HEK293 (cell line): ENCODE results near the gene SCN10A.

Experiments used
- CTCF ChIA-PET: fragments of 350-600 bp; formaldehyde crosslinking; extraction: SDS; loops from one replicate; lab custom pipeline; 2021; ENCODE audit warnings: antibody characterized with exemption; lab: Yijun Ruan, JAX
- POLR2A ChIA-PET: fragments of 300-600 bp; formaldehyde crosslinking; extraction: SDS; loops from one replicate; lab custom pipeline; 2020; ENCODE audit warnings: antibody characterized with exemption, inconsistent platforms; lab: Yijun Ruan, JAX
- H3K27ac ChIP-seq: fragments of 200-500 bp; sonication (Bioruptor generic); 2 replicates; pipeline ENCODE4 v1.5.1; 2014; ENCODE audit warnings: low read depth, low read length, control low read depth, inconsistent platforms; ENCODE audit errors: extremely low read depth
- H3K36me3 ChIP-seq, 2 experiments: fragments of 200-500 bp in 1 of 2; sonication (Bioruptor generic) in 1 of 2; 1 replicate in 1 of 2; 2 replicates in 1 of 2; pipeline ENCODE4 v1.5.1; 2014 to 2017; ENCODE audit warnings: inconsistent platforms in 2 of 2, low read length in 2 of 2; ENCODE audit not compliant: control insufficient read depth in 2 of 2, insufficient read depth in 1 of 2
- H3K4me1 ChIP-seq: fragments of 200-500 bp; sonication (Bioruptor generic); 2 replicates; pipeline ENCODE4 v1.5.1; 2014; ENCODE audit warnings: mild to moderate bottlenecking, low read length, inconsistent platforms; ENCODE audit not compliant: control insufficient read depth, insufficient read depth
- H3K4me3 ChIP-seq: 2 replicates; pipeline ENCODE4 v1.5.1; 2011; ENCODE audit warnings: low read depth, mild to moderate bottlenecking, control low read depth, low read length, moderate library complexity
- H3K9me3 ChIP-seq: fragments of 200-500 bp; sonication (Bioruptor generic); 2 replicates; pipeline ENCODE4 v1.5.1; 2014; ENCODE audit warnings: low read depth, low read length, inconsistent platforms; ENCODE audit not compliant: control insufficient read depth, insufficient read depth
- HOXC10 ChIP-seq: sonication (generic); formaldehyde crosslinking; IDR thresholded peaks from 2 replicates; pipeline ENCODE4 v1.8.1; 2023; ENCODE audit warnings: mild to moderate bottlenecking, missing genetic modification reagents
- IKZF3 ChIP-seq: fragments of 450-650 bp; IDR thresholded peaks from 2 replicates; pipeline ENCODE4 v1.5.0; 2018; ENCODE audit warnings: missing biosample characterization, mild to moderate bottlenecking, missing genetic modification characterization, moderate library complexity
- MYNN ChIP-seq: fragments of 450-650 bp; formaldehyde crosslinking; IDR thresholded peaks from 2 replicates; pipeline ENCODE4 v1.5.1; 2016; ENCODE audit warnings: missing biosample characterization, missing genetic modification characterization, borderline replicate concordance
- ZBTB21 ChIP-seq: fragments of 450-650 bp; formaldehyde crosslinking; IDR thresholded peaks from 2 replicates; pipeline ENCODE4 v1.5.1; 2017; ENCODE audit warnings: missing biosample characterization, missing genetic modification characterization
- ZBTB7A ChIP-seq: fragments of 450-650 bp; formaldehyde crosslinking; IDR thresholded peaks from 2 replicates; pipeline ENCODE4 v1.5.1; 2016; ENCODE audit warnings: low read depth, missing biosample characterization, missing genetic modification characterization
- ZBTB8A ChIP-seq: fragments of 450-650 bp; formaldehyde crosslinking; IDR thresholded peaks from 2 replicates; pipeline ENCODE4 v1.5.1; 2016; ENCODE audit warnings: missing biosample characterization, missing genetic modification characterization
- ZNF10 ChIP-seq: fragments of 450-650 bp; formaldehyde crosslinking; IDR thresholded peaks from 2 replicates; pipeline ENCODE4 v1.5.1; 2017; ENCODE audit warnings: missing biosample characterization, missing genetic modification characterization
- ZNF112 ChIP-seq: fragments of 450-650 bp; formaldehyde crosslinking; IDR thresholded peaks from 2 replicates; pipeline ENCODE4 v1.5.0; 2017; ENCODE audit warnings: missing biosample characterization, missing genetic modification characterization
- ZNF132 ChIP-seq: fragments of 450-650 bp; formaldehyde crosslinking; IDR thresholded peaks from 2 replicates; pipeline ENCODE4 v1.5.1; 2017; ENCODE audit warnings: missing biosample characterization, missing genetic modification characterization, borderline replicate concordance
- ZNF138 ChIP-seq: fragments of 450-650 bp; formaldehyde crosslinking; IDR thresholded peaks from 2 replicates; pipeline ENCODE4 v1.5.1; 2016; ENCODE audit warnings: missing biosample characterization, missing genetic modification characterization, borderline replicate concordance
- ZNF146 ChIP-seq: fragments of 450-650 bp; formaldehyde crosslinking; IDR thresholded peaks from 2 replicates; pipeline ENCODE4 v1.5.1; 2016; ENCODE audit warnings: missing biosample characterization, missing genetic modification characterization
- ZNF16 ChIP-seq: fragments of 450-650 bp; formaldehyde crosslinking; IDR thresholded peaks from 2 replicates; pipeline ENCODE4 v1.5.1; 2016; ENCODE audit warnings: low read depth, missing biosample characterization, missing genetic modification characterization
- ZNF174 ChIP-seq: fragments of 450-650 bp; formaldehyde crosslinking; IDR thresholded peaks from 2 replicates; pipeline ENCODE4 v1.5.0; 2017; ENCODE audit warnings: missing biosample characterization, mild to moderate bottlenecking, missing genetic modification characterization
- ZNF211 ChIP-seq: fragments of 450-650 bp; formaldehyde crosslinking; IDR thresholded peaks from 2 replicates; pipeline ENCODE4 v1.5.1; 2016; ENCODE audit warnings: low read depth, missing biosample characterization, missing genetic modification characterization
- ZNF223 ChIP-seq: fragments of 450-650 bp; formaldehyde crosslinking; IDR thresholded peaks from 2 replicates; pipeline ENCODE4 v1.5.1; 2016; ENCODE audit warnings: missing biosample characterization, missing genetic modification characterization
- ZNF404 ChIP-seq: fragments of 450-650 bp; formaldehyde crosslinking; IDR thresholded peaks from 2 replicates; pipeline ENCODE4 v1.5.1; 2017; ENCODE audit warnings: missing biosample characterization, missing genetic modification characterization
- ZNF513 ChIP-seq: fragments of 450-650 bp; IDR thresholded peaks from 2 replicates; pipeline ENCODE4 v1.5.1; 2018; ENCODE audit warnings: missing biosample characterization, missing genetic modification characterization
- ZNF518A ChIP-seq: fragments of 450-650 bp; formaldehyde crosslinking; conservative IDR thresholded peaks from 2 replicates; pipeline ENCODE4 v1.5.1; 2016; ENCODE audit warnings: low read depth, missing biosample characterization, missing genetic modification characterization
- ZNF558 ChIP-seq: fragments of 450-650 bp; formaldehyde crosslinking; IDR thresholded peaks from 2 replicates; pipeline ENCODE4 v1.5.1; 2016; ENCODE audit warnings: missing biosample characterization, missing genetic modification characterization
- ZNF561 ChIP-seq: fragments of 450-650 bp; IDR thresholded peaks from 2 replicates; pipeline ENCODE4 v1.5.1; 2018; ENCODE audit warnings: missing biosample characterization, missing genetic modification characterization, borderline replicate concordance
- ZNF629 ChIP-seq: fragments of 450-650 bp; formaldehyde crosslinking; IDR thresholded peaks from 2 replicates; pipeline ENCODE4 v1.5.1; 2017; ENCODE audit warnings: missing biosample characterization, missing genetic modification characterization
- ZNF677 ChIP-seq: fragments of 450-650 bp; IDR thresholded peaks from 2 replicates; pipeline ENCODE4 v1.5.0; 2018; ENCODE audit warnings: missing biosample characterization, mild to moderate bottlenecking, missing genetic modification characterization, moderate library complexity
- ZNF747 ChIP-seq: fragments of 450-650 bp; formaldehyde crosslinking; IDR thresholded peaks from 2 replicates; pipeline ENCODE4 v1.5.1; 2016; ENCODE audit warnings: missing biosample characterization, missing genetic modification characterization
- TF ChIP-seq, protein P1 (sequence below): fragments of 450-650 bp; formaldehyde crosslinking; IDR thresholded peaks from 2 replicates; pipeline ENCODE4 v1.5.1; 2016; ENCODE audit warnings: missing biosample characterization, missing genetic modification characterization
- TF ChIP-seq, protein P2 (sequence below): fragments of 450-650 bp; formaldehyde crosslinking; IDR thresholded peaks from 2 replicates; pipeline ENCODE4 v1.5.1; 2016; ENCODE audit warnings: missing biosample characterization, missing genetic modification characterization, low read depth

The SCN10A gene

GRCh38 chr3:38702231-38702630 is 113.8 kb downstream of the SCN10A start:
- no peak overlapping the region for H3K27ac ChIP-seq
- no peaks in the 10 kb centered on the region for H3K36me3 ChIP-seq
- H3K9me3 ChIP-seq: no peaks in the 10 kb centered on the region
- no peaks in the 10 kb centered on the region for H3K4me1 ChIP-seq
- ChIA-PET CTCF (interaction anchor here (0.6 to 1.2 kb wide), 5 partner anchors 13 to 181 kb away, joined by 3 to 4 read pairs (median 3); no protein-coding TSS in a partner anchor), POLR2A (no interaction called here)
- TF ChIP-seq ZNF561 (tag by site-specific recombination) (no peak), ZNF132 (tag by site-specific recombination) (no peak), ZNF16 (tag by site-specific recombination) (no peak), ZNF629 (tag by site-specific recombination) (no peak), ZBTB8A (tag by site-specific recombination) (no peak), ZNF518A (tag by site-specific recombination) (no peak), HOXC10 (no peak), IKZF3 (tag by site-specific recombination) (no peak), ZNF677 (tag by site-specific recombination) (no peak), ZNF10 (tag by site-specific recombination) (no peak), ZNF174 (tag by site-specific recombination) (no peak)
- TF ChIP-seq, protein P1, sequence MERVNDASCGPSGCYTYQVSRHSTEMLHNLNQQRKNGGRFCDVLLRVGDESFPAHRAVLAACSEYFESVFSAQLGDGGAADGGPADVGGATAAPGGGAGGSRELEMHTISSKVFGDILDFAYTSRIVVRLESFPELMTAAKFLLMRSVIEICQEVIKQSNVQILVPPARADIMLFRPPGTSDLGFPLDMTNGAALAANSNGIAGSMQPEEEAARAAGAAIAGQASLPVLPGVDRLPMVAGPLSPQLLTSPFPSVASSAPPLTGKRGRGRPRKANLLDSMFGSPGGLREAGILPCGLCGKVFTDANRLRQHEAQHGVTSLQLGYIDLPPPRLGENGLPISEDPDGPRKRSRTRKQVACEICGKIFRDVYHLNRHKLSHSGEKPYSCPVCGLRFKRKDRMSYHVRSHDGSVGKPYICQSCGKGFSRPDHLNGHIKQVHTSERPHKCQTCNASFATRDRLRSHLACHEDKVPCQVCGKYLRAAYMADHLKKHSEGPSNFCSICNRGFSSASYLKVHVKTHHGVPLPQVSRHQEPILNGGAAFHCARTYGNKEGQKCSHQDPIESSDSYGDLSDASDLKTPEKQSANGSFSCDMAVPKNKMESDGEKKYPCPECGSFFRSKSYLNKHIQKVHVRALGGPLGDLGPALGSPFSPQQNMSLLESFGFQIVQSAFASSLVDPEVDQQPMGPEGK (tag by site-specific recombination): no peak
- H3K4me3 ChIP-seq: no peak overlapping the region

DNA sequence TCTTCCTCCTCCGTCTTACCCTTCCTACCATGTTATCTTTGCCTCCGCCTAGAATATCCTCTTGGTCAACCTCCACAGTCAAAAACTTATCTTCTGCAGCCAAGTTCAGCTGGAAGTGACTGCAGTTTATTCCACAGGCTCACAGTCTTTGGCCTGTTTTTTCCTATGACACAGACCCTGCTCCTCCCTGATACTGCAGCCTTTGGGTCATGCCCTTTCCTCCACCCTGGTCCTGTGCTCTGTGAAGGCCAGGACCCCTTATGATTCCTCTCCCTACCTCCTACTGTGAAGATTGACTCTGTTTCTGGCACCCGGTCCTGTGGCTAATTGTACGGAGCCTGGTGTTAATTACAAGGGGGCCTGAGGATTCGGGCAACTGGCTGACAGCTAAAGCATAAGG is 117.3 kb downstream of the SCN10A start:
- no peak overlapping the region for H3K27ac ChIP-seq
- no peaks in the 10 kb centered on the region for H3K36me3 ChIP-seq
- CTCF ChIA-PET: no interaction called here
- no peak overlapping the region for H3K4me3 ChIP-seq
- H3K4me1 ChIP-seq: no peaks in the 10 kb centered on the region
- POLR2A ChIA-PET: no interaction called here
- no peaks in the 10 kb centered on the region for H3K9me3 ChIP-seq
- TF ChIP-seq ZNF747 (tag by site-specific recombination) (no peak), ZNF223 (tag by site-specific recombination) (no peak), ZBTB21 (tag by site-specific recombination) (no peak), ZNF558 (tag by site-specific recombination) (no peak), ZBTB7A (no peak), MYNN (tag by site-specific recombination) (no peak), ZNF138 (tag by site-specific recombination) (no peak), ZNF112 (no peak), ZNF404 (tag by site-specific recombination) (no peak), ZNF513 (no peak), ZNF211 (tag by site-specific recombination) (no peak), ZNF146 (tag by site-specific recombination) (no peak)
- TF ChIP-seq, protein P2, sequence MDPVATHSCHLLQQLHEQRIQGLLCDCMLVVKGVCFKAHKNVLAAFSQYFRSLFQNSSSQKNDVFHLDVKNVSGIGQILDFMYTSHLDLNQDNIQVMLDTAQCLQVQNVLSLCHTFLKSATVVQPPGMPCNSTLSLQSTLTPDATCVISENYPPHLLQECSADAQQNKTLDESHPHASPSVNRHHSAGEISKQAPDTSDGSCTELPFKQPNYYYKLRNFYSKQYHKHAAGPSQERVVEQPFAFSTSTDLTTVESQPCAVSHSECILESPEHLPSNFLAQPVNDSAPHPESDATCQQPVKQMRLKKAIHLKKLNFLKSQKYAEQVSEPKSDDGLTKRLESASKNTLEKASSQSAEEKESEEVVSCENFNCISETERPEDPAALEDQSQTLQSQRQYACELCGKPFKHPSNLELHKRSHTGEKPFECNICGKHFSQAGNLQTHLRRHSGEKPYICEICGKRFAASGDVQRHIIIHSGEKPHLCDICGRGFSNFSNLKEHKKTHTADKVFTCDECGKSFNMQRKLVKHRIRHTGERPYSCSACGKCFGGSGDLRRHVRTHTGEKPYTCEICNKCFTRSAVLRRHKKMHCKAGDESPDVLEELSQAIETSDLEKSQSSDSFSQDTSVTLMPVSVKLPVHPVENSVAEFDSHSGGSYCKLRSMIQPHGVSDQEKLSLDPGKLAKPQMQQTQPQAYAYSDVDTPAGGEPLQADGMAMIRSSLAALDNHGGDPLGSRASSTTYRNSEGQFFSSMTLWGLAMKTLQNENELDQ (tag by site-specific recombination): no peak
